ENCODE measurements around the gene MIDN. TPM values are rescaled to one million over a fixed set of nuclear protein-coding genes. Genes with fewer than 3 reads are reported as not detected.

The MIDN gene
- polyA plus RNA-seq, 1 donor = 41.7 TPM

DNA sequence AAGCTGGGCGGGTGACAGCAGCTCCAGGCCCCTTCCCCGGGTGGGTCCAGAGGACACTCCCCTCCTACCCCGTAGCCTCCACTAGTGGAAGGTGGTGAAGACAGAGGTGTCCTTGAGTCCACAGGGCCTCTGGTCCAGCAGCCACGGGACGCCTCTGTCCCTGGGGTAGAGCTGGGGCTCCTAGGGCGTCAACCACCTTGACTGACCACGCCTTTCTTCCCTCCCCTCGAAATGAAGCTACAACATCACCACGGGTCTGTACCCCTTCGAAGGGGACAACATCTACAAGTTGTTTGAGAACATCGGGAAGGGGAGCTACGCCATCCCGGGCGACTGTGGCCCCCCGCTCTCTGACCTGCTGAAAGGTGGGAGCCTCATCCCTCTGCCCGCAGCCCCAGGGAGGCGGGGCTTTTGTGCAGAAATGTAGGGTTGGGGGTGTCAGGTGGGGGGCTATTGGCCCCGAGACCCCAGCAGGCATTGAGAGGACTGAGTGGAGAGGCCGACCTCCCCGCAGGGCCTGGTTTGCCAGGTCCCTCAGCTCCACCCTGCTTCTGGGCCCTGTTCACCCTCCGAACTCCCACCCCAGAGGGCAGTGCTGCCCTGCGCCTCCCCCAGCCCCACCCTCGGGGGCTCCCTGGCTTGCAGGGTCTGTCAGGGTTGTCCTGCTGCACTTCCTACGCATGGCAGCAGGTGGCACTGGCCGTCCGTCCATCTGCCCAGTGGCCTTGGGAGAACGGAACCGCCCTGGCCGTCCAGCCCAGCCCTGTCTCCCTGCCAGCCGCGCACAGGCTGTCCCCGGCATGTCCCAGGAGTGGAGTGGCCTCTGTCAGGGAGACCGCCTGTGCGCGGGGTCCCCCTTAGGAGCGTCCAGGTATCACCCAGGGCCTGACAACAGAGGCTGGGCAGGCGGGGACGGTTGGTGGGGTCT lies 27.1 kb upstream of the MIDN start:
- DNase-seq (ENCODE audit: low read depth) = no peak

DNA sequence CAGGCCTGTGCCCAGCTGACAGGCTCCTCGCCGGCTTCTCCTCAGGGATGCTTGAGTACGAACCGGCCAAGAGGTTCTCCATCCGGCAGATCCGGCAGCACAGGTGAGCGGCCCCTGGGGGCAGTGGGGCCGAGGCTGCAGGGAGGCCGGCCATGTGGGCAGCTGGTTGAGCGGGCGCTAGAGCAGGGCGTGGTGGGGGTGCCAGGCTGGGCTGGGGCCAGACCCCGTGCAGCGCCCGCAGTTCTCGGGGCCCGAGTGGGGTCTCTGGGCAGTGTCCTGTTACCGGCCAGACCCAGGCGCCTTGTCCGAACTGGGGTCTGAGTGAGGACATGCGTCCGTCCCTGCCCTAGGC lies 26.5 kb upstream of the MIDN start:
- no peak for DNase-seq (ENCODE audit: low read depth)

DNA sequence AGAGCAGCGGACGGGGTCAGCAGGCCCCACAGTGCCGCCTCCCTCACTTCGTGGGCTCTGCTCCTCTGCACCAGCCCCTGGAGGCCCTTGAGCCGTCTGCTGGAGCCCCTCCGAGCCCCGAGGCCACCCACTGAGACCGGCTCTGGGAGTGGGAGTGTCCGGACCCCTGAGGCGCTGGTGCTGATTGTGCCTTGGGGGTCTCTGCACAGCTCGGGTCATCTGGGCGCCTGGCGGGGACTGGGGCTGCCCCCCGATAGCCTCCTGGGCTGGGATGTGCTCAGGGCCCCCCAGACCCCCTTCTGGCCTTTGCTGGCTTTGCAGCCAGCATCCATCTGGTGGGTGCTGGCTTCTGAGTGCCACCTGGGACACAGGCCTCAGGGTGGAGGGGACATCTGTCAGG lies 26.0 kb upstream of the MIDN start:
- DNase-seq (ENCODE audit: low read depth) = no peak

- DNase-seq (ENCODE audit: low read depth) = no peak
Measured at GRCh38 chr19:1223018-1223855, 25.1 kb upstream of the MIDN start.

- DNase-seq (ENCODE audit: low read depth) = no peak
Measured at GRCh38 chr19:1224047-1224825, 24.1 kb upstream of the MIDN start.

DNA sequence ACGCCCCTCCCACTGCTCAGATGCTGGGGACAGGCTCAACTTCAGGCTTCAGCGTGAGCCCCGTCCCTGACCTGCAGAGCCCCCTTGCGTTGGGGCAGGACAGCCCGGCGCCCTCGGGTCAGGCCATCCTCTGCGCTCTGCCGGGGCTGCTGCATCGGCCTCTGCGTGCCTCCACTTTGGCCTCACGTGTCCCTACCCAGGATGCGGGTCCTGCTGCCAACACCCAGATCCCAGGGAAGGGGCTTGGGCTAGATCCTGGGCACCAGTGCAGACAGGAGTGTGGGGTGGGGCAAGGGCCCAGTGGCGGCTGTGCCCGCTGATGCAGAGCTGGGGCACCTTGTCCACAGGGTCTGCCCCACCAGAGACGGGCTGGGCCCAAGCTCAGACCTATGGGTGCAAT lies 23.5 kb upstream of the MIDN start:
- no peak for DNase-seq (ENCODE audit: low read depth)

GRCh38 chr19:1225440-1226226 lies 22.8 kb upstream of the MIDN start:
- DNase-seq (ENCODE audit: low read depth) = no peak

- DNase-seq (ENCODE audit: low read depth) = no peak
Measured at GRCh38 chr19:1226227-1226518, 22.2 kb upstream of the MIDN start.

- no peak for DNase-seq (ENCODE audit: low read depth)
Measured at GRCh38 chr19:1226522-1227303, 21.7 kb upstream of the MIDN start.

- no peak for DNase-seq (ENCODE audit: low read depth)
Measured at GRCh38 chr19:1227304-1228054, 20.9 kb upstream of the MIDN start.

- no peak for DNase-seq (ENCODE audit: low read depth)
Measured at GRCh38 chr19:1228161-1228957, 20.0 kb upstream of the MIDN start.

- no peak for DNase-seq (ENCODE audit: low read depth)
Measured at GRCh38 chr19:1229056-1229923, 19.1 kb upstream of the MIDN start.

- DNase-seq (ENCODE audit: low read depth) = no peak
Measured at GRCh38 chr19:1229924-1230782, 18.2 kb upstream of the MIDN start.

DNA sequence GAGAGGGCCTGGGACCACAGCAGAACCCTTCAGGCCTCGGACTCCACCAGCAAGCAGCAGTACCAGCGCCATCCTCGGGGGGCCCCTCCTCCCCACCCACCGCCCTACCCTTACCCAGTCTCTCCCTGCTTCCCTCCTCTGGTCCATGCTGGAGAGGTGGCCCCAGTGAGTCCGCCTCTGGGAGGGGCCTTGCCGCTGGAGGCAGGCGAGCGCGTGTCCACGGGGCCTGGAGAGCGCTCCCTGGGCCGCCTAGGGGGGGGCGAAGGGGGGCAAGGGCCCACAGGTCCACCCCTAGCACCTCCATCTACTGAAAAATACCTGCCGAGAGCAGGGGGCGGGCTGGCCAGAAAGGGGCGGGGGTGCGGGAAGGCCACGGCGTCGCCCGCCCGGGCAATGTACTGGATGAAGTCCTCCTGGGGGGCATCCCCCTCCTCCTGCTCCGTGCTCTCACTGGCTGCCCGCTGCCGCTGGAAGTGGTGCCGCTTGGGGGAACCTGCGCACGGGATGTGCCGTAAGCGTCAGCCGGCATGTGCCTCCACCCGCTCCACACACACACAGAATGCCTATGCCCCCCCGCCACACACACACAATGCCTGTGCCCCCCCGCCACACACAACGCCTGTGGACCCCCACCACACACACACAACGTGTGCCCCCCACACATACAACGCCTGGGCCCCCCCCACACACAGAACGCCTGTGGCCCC lies 17.4 kb upstream of the MIDN start:
- DNase-seq (ENCODE audit: low read depth) = no peak

DNA sequence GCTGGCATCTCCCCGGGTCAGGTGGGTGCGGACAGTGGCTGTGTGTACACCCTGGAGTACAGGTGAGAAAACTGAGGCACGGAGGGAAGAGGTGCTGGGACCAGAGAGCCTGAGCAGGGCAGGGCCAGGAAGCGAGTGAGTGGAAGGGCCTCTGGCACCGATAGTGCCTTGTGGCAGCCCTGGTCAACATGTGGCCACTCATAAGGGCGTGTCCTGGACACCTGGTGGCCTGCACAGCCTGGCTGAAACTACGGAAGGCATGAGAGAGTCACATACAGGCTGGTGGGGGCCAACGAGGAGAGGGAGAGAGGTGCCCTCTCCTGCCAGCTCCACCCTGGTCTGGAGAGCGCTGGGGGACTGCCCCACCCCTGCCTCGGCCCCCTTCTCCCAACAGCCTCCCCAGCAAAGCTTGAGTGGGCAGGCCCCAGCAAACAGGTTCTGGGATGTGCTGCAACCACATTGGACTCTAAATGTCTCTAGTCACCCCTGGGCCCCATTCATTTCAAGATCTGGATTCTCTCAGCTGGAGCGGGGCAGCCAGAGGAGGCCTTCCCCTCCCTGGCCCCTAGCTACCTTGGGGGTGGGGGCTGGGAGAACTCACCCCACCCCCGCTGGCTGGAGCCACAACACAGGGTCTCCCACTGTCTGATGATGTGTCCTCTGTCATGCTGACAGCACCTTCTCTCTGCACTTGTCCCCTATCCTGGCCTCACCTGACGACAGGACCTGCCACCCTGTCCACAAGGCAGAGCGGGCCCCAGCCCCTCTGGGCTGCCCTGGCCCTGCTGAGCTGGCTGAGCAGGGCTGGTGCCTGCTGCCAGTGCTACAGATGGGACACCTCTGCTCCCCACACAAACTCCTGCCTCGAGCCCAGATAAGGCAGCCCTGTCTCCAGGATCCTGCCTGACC lies 16.4 kb upstream of the MIDN start:
- DNase-seq (ENCODE audit: low read depth) = no peak

Measured in forelimb muscle (tissue), 1 donor.